HG03175 (cell line): Measurements from ENCODE around the gene PMP22.

ENCODE experiments used
- ATAC-seq: cut with Tn5 transposase; IDR thresholded peaks from one replicate; pipeline ENCODE4 v1.9.1; 2021; ENCODE audit warnings: mild to moderate bottlenecking, moderate library complexity; ENCODE audit not compliant: unreplicated experiment

PMP22 gene

GRCh38 chr17:15265131-15265530 lies at the start of gene PMP22:
PMP22 (minus strand) TSS chr17:15265326; CDS start chr17:15260727, 4,599 bp downstream.
- ATAC-seq = no peak

- ATAC-seq = no peak
Measured at GRCh38 chr17:15311996-15312395, 46.9 kb upstream of the PMP22 start.

GRCh38 chr17:15309793-15310192 lies 44.7 kb upstream of the PMP22 start:
- ATAC-seq = no peak

- no peak for ATAC-seq
Measured at GRCh38 chr17:15309236-15309635, 44.1 kb upstream of the PMP22 start.

GRCh38 chr17:15308758-15309157 lies 43.6 kb upstream of the PMP22 start:
- ATAC-seq = no peak

- ATAC-seq = no peak
Measured at GRCh38 chr17:15307710-15308111, 42.6 kb upstream of the PMP22 start.

GRCh38 chr17:15303851-15304250 lies 38.7 kb upstream of the PMP22 start:
- no peak for ATAC-seq

- ATAC-seq = no peak
Measured at GRCh38 chr17:15303268-15303667, 38.1 kb upstream of the PMP22 start.

- no peak for ATAC-seq
Measured at GRCh38 chr17:15301845-15302244, 36.7 kb upstream of the PMP22 start.

- ATAC-seq = no peak
Measured at GRCh38 chr17:15298176-15298575, 33.0 kb upstream of the PMP22 start.

- no peak for ATAC-seq
Measured at GRCh38 chr17:15293558-15293957, 28.4 kb upstream of the PMP22 start.

- ATAC-seq = no peak
Measured at GRCh38 chr17:15291674-15292361, 26.7 kb upstream of the PMP22 start.

- ATAC-seq = no peak
Measured at GRCh38 chr17:15290605-15291004, 25.5 kb upstream of the PMP22 start.

GRCh38 chr17:15289285-15290183 lies 24.4 kb upstream of the PMP22 start:
- ATAC-seq = no peak

GRCh38 chr17:15288859-15289258 lies 23.7 kb upstream of the PMP22 start:
- ATAC-seq = no peak

- ATAC-seq = no peak
Measured at GRCh38 chr17:15287538-15288267, 22.6 kb upstream of the PMP22 start.

GRCh38 chr17:15285466-15285865 lies 20.3 kb upstream of the PMP22 start:
- no peak for ATAC-seq

- no peak for ATAC-seq
Measured at GRCh38 chr17:15284537-15284936, 19.4 kb upstream of the PMP22 start.

- ATAC-seq = no peak
Measured at GRCh38 chr17:15284107-15284506, 19.0 kb upstream of the PMP22 start.

- no peak for ATAC-seq
Measured at GRCh38 chr17:15281909-15282308, 16.8 kb upstream of the PMP22 start.

GRCh38 chr17:15278924-15279477 lies 13.9 kb upstream of the PMP22 start:
- no peak for ATAC-seq
